Activated T-helper 2 cell treated with anti-CD3 and anti-CD28 coated beads, Interferon-gamma antibody, Interleukin-2, Interleukin-4, amounts not matched to agents 10 μg/mL and 5 μg/mL and 100 μg/mL, durations not matched to agents 14 hours and 24 hours and 36 hours (primary cell): ENCODE measurements around the gene GRM1. TPM values are rescaled to one million over a fixed set of nuclear protein-coding genes. Genes with fewer than 3 reads are reported as not detected.
A peak's percentile ranks its signal among the peaks of the same experiment; 100 is the strongest.

Experiments
- DNase-seq: peaks from one replicate; pipeline ENCODE4 v3.0.0; 2021; ENCODE audit warnings: low spot score
- H3K27ac Mint-ChIP-seq: one replicate; pipeline ENCODE4 v1.8.0; 2021; ENCODE audit warnings: mixed read lengths
- H3K27me3 Mint-ChIP-seq: one replicate; pipeline ENCODE4 v1.8.0; 2021; ENCODE audit warnings: low read depth, mixed read lengths
- H3K36me3 Mint-ChIP-seq: one replicate; pipeline ENCODE4 v1.8.0; 2021; ENCODE audit warnings: low read depth, mixed read lengths
- H3K4me1 Mint-ChIP-seq: one replicate; pipeline ENCODE4 v1.8.0; 2021; ENCODE audit warnings: low read depth, mixed read lengths
- H3K4me3 Mint-ChIP-seq: one replicate; pipeline ENCODE4 v1.8.0; 2021; ENCODE audit warnings: low read depth, mild to moderate bottlenecking, moderate library complexity, mixed read lengths
- H3K9me3 Mint-ChIP-seq: one replicate; pipeline ENCODE4 v1.8.0; 2021; ENCODE audit warnings: mixed read lengths
- intact Hi-C: fragments of 100-400 bp; cut with micrococcal nuclease; formaldehyde crosslinking; loops from one replicate; pipeline ENCODE4 v1.15.1; 2023
- total RNA-seq: library from RNA; stranded (reverse); gene quantifications from 2 replicates; pipeline ENCODE4 v1.2.3, GENCODE V29; 2022

Gene GRM1
- total RNA-seq, 1 donor from 2014 or later = not detected

GRCh38 chr6:146336191-146336590 lies 307.3 kb downstream of the GRM1 start:
- Mint-ChIP-seq H3K36me3 (no peaks in the 10 kb centered on the region), H3K4me3 (no peak overlapping the region), H3K27me3 (no peaks in the 10 kb centered on the region), H3K27ac (no peak overlapping the region), H3K9me3 (no peaks in the 10 kb centered on the region), H3K4me1 (no peaks in the 10 kb centered on the region)
- no peak for DNase-seq
- intact Hi-C loops = no loop called here

GRCh38 chr6:146337376-146337775 lies 308.5 kb downstream of the GRM1 start:
- intact Hi-C loops = no loop called here
- Mint-ChIP-seq H3K27ac (no peak overlapping the region), H3K9me3 (no peaks in the 10 kb centered on the region), H3K4me1 (no peaks in the 10 kb centered on the region), H3K36me3 (no peaks in the 10 kb centered on the region), H3K27me3 (no peaks in the 10 kb centered on the region), H3K4me3 (no peak overlapping the region)
- no peak for DNase-seq

- no peak for DNase-seq
- no peaks in the 10 kb centered on the region for H3K36me3 Mint-ChIP-seq
- H3K27me3 Mint-ChIP-seq = no peaks in the 10 kb centered on the region
- H3K27ac Mint-ChIP-seq = no peak overlapping the region
- no peaks in the 10 kb centered on the region for H3K9me3 Mint-ChIP-seq
- no peak overlapping the region for H3K4me3 Mint-ChIP-seq
- no peaks in the 10 kb centered on the region for H3K4me1 Mint-ChIP-seq
- intact Hi-C loops = no loop called here
These were observed 310.9 kb downstream of the GRM1 start for GRCh38 chr6:146339716-146340115.

- Mint-ChIP-seq H3K36me3 (no peaks in the 10 kb centered on the region), H3K4me1 (no peaks in the 10 kb centered on the region)
These were observed 312.8 kb downstream of the GRM1 start for GRCh38 chr6:146341493-146342230.

GRCh38 chr6:146345598-146345997 lies 316.7 kb downstream of the GRM1 start:
- H3K9me3 Mint-ChIP-seq = no peaks in the 10 kb centered on the region
- no peak overlapping the region for H3K4me3 Mint-ChIP-seq
- no peak overlapping the region for H3K27ac Mint-ChIP-seq
- intact Hi-C loops = no loop called here
- no peaks in the 10 kb centered on the region for H3K27me3 Mint-ChIP-seq
- H3K36me3 Mint-ChIP-seq = no peaks in the 10 kb centered on the region
- DNase-seq = no peak
- no peaks in the 10 kb centered on the region for H3K4me1 Mint-ChIP-seq

More at GRCh38 chr6:146341493-146342230, 312.8 kb downstream of the GRM1 start:
- Mint-ChIP-seq H3K4me3 (no peak overlapping the region), H3K9me3 (no peaks in the 10 kb centered on the region), H3K27me3 (no peaks in the 10 kb centered on the region), H3K27ac (no peak overlapping the region)
- DNase-seq = no peak
- intact Hi-C loops = no loop called here

GRCh38 chr6:146347090-146347489 lies 318.2 kb downstream of the GRM1 start:
- H3K27me3 Mint-ChIP-seq = no peaks in the 10 kb centered on the region
- intact Hi-C loops = no loop called here
- DNase-seq = no peak
- no peak overlapping the region for H3K27ac Mint-ChIP-seq
- no peaks in the 10 kb centered on the region for H3K36me3 Mint-ChIP-seq
- no peaks in the 10 kb centered on the region for H3K9me3 Mint-ChIP-seq
- no peaks in the 10 kb centered on the region for H3K4me1 Mint-ChIP-seq
- H3K4me3 Mint-ChIP-seq = no peak overlapping the region

GRCh38 chr6:146347690-146348089 lies 318.8 kb downstream of the GRM1 start:
- intact Hi-C loops = no loop called here

GRCh38 chr6:146351018-146351417 lies 322.2 kb downstream of the GRM1 start:
- no peak for DNase-seq
- no peaks in the 10 kb centered on the region for H3K4me1 Mint-ChIP-seq
- H3K27ac Mint-ChIP-seq = no peak overlapping the region
- no peaks in the 10 kb centered on the region for H3K36me3 Mint-ChIP-seq
- intact Hi-C loops = loop anchor here (10.0 kb wide), 1 partner anchor 386 kb away; the partner anchor contains the start of gene SHPRH
- no peak overlapping the region for H3K4me3 Mint-ChIP-seq
- H3K27me3 Mint-ChIP-seq = no peaks in the 10 kb centered on the region
- H3K9me3 Mint-ChIP-seq = no peaks in the 10 kb centered on the region

More at GRCh38 chr6:146347690-146348089, 318.8 kb downstream of the GRM1 start:
- H3K4me1 Mint-ChIP-seq = no peaks in the 10 kb centered on the region
- H3K27me3 Mint-ChIP-seq = no peaks in the 10 kb centered on the region
- no peaks in the 10 kb centered on the region for H3K36me3 Mint-ChIP-seq
- no peak overlapping the region for H3K27ac Mint-ChIP-seq
- no peaks in the 10 kb centered on the region for H3K9me3 Mint-ChIP-seq
- no peak for DNase-seq
- H3K4me3 Mint-ChIP-seq = no peak overlapping the region

GRCh38 chr6:146352163-146352562 lies 323.3 kb downstream of the GRM1 start:
- no peak overlapping the region for H3K27ac Mint-ChIP-seq
- H3K4me1 Mint-ChIP-seq = no peaks in the 10 kb centered on the region
- H3K36me3 Mint-ChIP-seq = no peaks in the 10 kb centered on the region
- intact Hi-C loops = loop anchor here (10.0 kb wide), 1 partner anchor 387 kb away; the partner anchor contains the start of gene SHPRH
- H3K9me3 Mint-ChIP-seq = no peaks in the 10 kb centered on the region
- DNase-seq = no peak
- H3K4me3 Mint-ChIP-seq = no peak overlapping the region
- H3K27me3 Mint-ChIP-seq = no peaks in the 10 kb centered on the region

GRCh38 chr6:146354451-146354850 lies 325.6 kb downstream of the GRM1 start:
- no peak for DNase-seq
- Mint-ChIP-seq H3K4me3 (no peak overlapping the region), H3K36me3 (no peaks in the 10 kb centered on the region), H3K27me3 (no peaks in the 10 kb centered on the region), H3K27ac (no peak overlapping the region), H3K4me1 (peaks cover 18% of the 10 kb centered on the region), H3K9me3 (no peaks in the 10 kb centered on the region)
- intact Hi-C loops = loop anchor here (10.0 kb wide), 1 partner anchor 390 kb away; the partner anchor contains the start of gene SHPRH

- H3K9me3 Mint-ChIP-seq = no peaks in the 10 kb centered on the region
- DNase-seq = no peak
- H3K4me1 Mint-ChIP-seq = peaks cover 18% of the 10 kb centered on the region
- H3K27me3 Mint-ChIP-seq = no peaks in the 10 kb centered on the region
- no peak overlapping the region for H3K27ac Mint-ChIP-seq
- intact Hi-C loops = loop anchor here (10.0 kb wide), 1 partner anchor 391 kb away; the partner anchor contains the start of gene SHPRH
- H3K36me3 Mint-ChIP-seq = no peaks in the 10 kb centered on the region
- no peak overlapping the region for H3K4me3 Mint-ChIP-seq
These were observed 326.7 kb downstream of the GRM1 start for GRCh38 chr6:146355521-146356100.

GRCh38 chr6:146357578-146358430 lies 328.9 kb downstream of the GRM1 start:
- Mint-ChIP-seq H3K9me3 (no peaks in the 10 kb centered on the region), H3K27me3 (no peaks in the 10 kb centered on the region), H3K36me3 (no peaks in the 10 kb centered on the region), H3K4me1 (peaks cover 18% of the 10 kb centered on the region), H3K27ac (peak overlapping the region; percentile 56), H3K4me3 (no peak overlapping the region)
- DNase-seq = no peak
- intact Hi-C loops = loop anchor here (10.0 kb wide), 1 partner anchor 393 kb away; the partner anchor contains the start of gene SHPRH
